Cerebellar cortex (tissue), 1 donor: ENCODE measurements around the gene CFAP45.

Experiments
- DNase-seq: peaks from one replicate; pipeline ENCODE4 v3.0.0-alpha.2; 2015; ENCODE audit warnings: low spot score

Gene CFAP45

DNA sequence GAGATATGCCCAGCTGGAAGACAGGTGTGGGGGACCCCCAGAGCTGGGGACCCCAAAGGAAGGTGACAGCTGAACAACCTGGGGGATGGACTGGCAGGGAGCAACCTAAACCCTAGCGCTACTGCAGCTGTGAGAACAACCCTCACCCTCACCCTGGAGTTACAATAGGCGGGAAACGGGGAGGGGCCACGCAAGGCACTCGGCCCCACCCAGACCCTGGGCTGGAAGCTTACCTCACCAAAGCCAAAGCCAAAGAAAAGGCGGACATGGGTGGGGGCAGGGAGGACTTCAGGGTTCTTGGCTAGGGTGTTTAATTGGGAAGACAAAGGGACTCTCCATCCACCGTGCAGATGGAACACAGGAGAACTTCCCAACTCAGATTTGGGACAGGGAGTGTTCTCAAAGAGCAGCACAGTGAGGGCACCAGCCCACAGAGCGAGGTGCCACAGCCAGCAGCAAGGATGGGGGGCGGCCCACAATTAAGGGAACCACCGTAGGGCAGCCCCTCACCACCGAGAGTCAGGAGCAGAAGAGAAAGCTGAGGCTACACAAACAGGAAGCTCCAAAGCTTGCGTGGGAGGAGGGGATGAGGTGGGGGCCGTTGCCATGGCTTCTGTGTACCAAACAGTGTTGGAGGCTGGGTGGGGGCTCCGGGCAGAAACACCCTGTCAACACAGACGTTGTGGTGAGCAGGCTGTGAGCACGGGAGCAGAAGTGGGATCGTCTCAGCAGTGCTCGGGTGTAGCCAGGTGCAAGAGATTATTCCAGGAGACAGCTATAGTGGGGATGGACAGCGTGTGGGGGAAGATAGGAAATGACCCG is 23.4 kb upstream of the CFAP45 start:
- no peak for DNase-seq

DNA sequence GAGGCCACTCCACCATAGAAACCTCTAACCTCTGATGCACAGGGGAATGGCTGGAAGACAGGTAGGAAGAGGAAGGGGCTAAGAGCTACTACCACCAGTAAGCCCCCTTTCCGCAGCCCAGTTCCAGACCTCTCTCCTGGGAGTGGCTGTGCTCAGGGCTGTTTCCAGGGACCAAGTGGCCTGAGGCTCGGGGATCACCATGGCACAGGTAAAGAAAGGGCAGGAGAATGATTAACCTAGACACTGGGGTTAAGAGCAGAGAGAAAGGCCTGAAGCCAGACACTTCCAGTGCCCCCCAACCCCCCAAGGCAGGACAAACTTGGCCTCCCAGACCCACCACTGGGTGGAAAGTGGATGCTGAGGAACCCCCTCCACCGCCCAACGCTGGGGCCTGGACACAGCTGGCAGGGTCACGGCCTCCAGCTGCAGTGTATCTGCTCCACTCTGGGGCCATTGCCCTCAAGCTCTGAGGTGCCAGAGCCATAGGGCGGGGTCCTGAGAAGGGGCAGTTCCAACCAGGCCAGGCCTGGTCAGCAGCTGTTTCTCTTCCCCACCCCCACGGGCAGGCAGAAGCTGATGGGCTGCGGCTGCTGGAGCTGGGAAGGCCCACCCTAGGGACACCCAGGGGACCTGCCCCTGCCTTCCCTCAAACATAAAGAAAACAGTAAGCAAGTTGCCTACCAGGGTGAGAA is 22.7 kb upstream of the CFAP45 start:
- no peak for DNase-seq

DNA sequence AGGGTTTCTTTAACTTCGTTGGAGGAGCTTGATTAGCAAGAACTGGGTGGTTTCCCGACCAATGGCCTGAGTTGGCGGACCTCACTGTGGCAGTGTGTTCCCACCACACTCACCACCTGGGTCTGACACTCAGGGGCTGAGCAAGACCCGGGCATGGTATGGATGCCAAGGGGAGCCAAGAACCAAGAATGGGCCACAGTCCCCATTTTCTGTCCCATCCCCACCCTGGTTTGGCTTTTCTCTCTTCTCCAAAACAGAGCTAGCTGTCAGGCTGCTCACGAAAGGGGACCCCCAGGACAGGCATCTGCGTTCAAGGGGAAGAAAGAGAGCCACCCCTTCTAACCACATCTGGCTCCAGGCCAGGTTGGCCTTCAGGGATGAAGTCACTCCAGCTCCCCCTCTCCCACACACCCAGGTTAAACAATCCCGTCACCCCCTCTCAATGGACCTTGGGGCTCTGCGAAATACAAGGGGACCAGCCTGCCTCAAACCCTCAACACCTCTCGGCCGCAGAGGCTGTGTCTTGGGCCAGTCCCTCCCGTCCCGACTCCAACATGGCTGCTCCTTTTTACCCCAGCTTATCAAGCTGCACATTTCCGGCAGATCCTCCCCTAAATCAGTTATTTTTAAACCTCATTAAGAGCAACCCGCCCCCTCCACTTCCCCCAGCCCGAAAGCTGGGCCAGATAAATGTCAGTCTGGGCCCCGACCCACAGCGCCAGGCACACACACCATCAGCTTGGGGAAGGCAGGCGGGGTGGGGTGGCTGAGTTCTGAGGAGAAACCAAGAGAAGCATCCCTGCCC is 21.9 kb upstream of the CFAP45 start:
- DNase-seq = no peak

- no peak for DNase-seq
These were observed 21.3 kb upstream of the CFAP45 start for GRCh38 chr1:159921251-159921650.

GRCh38 chr1:159920651-159921050 is 20.7 kb upstream of the CFAP45 start:
- no peak for DNase-seq

DNA sequence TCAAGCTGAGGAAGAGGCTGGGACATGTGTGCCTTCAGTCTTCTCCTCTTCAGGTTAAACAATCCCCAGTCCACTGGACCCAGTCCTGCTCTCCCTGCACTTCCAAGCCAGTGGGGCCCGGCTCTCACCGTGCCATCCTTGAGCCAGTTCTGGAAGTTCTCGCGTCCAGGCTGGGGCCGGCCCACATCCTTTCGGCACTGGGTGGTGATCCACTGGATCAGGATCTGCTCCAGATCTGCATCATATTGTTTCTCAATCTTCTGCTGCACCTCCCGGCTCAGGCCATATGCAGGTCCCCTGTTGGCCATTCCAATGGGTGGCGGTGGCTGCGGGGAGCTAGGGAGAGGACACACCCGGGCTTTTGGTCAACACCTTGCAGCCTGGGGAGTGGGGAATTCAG is 20.2 kb upstream of the CFAP45 start:
- no peak for DNase-seq

GRCh38 chr1:159919236-159919865 is 19.4 kb upstream of the CFAP45 start:
- no peak for DNase-seq

DNA sequence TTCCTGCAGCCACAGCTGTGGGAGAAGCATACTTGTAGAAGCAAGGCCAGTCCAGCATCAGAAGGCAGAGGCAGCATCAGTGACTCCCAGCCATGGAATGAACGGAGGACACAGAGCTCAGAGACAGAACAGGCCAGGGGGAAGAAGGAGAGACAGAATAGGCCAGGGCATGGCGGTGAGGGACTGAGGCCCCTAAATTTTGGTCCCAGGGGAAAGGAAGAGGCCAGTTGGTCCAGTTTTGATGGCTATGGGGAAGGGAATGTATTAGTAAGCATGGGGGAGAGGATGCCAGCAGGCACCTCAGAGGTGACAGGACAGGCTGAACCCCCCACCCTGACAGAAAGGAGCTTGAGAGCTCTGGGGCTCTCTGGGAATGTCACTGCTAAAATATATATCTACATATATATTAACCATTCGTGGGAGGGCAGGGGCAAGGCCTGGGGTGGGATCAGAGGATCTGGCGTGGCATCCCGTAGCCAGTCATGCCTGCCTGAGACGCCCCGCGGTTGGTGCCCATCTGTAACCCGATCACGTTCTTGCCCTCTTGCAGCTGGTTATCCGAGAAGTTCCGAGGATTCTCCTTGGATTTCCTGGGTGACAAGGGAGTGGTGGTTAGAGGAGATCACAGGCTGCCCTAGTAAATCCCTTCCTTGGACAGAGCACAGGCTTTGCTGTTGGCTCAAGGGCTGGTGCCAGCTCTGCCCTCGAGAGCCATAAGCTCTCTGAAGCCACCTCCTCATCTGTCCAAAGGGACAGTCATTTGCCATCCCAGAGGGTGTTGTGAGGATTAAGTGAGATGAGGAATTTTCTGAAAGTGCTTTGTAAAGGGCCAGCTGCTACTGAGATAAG is 18.6 kb upstream of the CFAP45 start:
- no peak for DNase-seq

DNA sequence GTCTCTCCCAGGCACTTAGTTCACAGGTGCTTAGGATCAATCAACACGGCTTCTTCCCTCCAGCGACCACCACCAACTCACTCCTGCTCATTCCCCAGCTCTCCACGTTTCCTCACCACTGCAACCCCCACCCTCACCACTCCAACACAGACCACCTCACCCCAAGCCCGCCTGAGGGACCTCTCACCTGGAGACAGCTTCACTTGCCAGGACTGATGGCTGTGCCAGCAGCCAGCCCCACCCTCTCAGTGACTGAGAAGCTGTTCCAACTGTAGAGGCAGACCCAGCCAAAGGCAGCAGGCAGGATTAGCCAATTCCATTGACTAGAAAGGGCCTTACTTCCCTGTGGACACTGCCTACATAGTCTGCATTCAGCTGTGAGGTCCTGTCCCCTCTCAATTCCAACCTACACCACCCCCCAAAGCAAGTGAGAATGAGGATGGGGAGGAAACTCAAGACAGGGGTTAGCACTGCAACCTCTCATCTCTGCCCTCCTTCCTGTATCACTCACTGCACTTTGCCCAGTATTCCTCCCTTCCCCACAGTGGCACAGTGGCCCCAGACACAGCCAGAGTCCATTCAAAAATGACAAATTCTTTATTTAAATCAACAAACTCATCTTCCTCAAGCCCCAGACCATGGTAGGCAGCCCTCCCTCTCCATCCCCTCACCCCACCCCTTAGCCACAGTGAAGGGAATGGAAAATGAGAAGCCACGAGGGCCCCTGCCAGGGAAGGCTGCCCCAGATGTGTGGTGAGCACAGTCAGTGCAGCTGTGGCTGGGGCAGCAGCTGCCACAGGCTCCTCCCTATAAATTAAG is 17.8 kb upstream of the CFAP45 start:
- DNase-seq = no peak

DNA sequence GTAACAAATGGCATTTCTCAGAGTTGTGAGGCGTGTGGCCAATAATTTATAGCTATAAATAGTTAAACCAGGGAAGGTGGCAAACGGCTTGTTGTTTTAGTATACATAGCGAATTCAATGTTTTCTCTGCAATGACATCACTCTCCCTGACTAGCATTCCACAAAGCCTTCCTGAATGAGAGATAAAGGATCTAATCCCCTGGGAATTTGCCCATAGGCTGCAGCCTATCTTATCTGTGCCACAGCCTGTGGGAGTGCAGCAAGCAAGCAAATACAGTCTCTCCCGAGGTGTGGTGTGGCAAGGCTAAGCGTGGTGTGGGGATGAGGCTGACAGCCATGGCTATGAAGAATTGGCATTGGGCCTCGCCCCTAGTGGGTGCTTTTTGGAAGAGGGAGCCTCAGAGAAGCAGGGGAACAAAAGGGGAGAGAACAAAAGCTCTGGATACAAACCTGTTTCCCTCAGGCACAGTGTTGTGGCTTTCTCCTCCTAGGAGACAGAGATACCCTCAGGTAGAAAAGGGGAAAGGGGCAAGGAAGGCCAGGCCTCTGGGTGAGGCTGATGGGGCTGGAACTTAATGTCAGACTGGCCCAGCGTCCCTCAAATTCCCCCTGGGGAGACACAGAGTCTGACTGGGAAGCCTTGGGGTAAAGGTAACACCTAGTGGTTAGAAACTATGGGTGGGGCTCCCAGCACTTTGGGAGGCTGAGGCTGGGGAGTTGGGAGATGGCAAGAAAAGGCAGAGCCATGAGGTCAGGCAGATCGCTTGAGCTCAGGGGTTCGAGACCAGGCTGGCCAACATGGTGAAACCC is 16.5 kb upstream of the CFAP45 start:
- peak; percentile 22 for DNase-seq

DNA sequence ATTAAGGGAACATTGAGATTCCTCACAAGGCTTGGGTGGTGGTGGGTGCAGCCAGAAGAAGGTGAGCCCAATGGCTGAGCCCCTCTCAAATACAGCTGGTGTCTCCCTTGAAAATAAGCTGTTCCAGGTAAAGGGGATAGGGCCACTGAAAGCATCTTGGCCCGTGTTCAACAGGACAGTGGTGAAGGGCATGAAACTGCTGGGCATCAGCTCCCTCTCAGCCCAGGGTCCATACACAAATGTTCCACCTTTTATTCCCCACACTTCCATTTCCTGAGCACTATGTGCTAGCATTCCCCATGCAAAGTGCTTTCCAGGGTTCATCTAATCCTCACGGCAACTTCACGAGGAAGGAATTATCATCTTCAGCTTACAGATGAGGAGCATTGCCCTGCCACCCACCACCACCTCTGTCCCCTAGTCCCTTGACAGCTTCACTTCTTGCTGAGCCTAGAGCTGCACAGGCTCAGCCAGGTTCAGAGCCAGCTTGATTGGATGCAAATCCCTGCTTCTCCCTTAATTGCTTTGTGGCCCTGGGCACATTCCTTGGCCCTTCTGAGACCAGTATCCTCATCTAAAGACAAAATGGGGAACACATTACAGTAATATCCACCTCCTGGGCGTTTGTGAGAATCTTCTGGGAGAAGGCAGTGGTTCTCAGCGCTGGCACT is 15.7 kb upstream of the CFAP45 start:
- DNase-seq = no peak

DNA sequence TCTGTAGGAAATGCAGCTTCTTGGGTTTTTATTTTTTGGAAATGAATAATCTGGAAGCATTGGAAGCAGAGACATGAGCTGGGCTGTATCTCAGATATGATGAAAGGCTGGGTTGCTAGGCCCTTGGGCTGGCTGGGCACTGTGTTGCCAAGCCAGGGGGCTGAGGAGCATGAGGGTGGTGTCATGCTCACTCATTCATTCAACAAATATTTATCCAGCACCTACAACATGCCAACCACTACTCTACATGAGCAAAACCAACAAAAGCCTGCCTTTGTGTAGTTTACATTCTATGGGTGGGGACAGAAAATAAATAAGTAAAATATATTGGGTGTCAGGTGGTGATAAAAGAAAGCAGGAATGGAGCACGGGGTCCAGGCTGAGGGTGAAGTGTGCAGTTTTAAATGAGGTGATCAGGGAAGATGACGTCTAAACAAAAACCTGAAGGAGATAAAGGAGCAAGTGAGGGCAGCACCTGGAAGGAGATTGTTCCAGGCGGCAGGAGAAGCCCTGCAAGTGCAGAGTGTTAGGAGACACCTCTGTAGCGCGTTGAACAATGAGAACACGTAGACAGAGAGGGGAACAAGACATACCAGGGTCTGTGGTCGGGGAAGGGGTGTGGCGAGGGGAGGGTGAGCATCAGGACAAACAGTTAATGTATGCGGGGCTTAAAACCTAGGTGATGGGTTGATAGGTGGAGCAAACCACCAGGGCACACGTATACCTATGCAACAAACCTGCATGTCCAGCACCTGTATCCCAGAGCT is 14.5 kb upstream of the CFAP45 start:
- no peak for DNase-seq

DNA sequence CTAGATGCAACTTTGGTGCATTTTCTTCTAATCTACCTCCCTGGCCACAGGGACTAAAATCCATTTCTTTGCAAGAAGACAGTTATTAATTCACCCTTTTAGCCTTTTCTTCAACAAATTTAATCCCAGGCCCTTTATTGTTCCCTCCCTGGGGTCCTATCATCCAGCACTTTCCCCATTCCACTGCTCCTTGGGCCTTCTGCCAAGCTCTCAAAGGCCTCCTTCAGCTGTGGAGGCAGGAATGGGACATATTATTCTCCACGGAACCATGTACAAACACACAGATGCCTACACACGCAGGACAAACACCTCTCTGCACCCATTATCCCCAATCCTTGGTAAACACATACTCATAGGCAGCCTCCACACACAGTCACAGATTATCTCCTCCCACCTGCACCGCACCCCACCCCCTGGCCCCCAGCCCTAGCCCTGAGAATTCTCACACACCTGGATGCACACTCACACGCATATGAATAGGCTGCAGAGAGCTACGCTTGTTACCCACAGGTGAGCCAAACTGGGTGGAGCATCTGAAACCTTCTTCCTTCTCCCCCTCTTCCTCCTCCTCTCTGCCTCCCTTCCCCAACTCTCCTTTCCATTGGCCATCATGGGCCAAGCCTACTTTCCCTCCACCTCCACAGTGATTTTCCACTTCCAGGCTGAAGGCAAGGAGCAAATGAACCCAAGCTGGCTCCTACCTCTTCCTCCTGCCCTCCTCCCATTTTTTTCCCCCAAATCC is 13.7 kb upstream of the CFAP45 start:
- DNase-seq = no peak

GRCh38 chr1:159911326-159912070 is 11.5 kb upstream of the CFAP45 start:
- no peak for DNase-seq

- no peak for DNase-seq
These were observed 8.3 kb upstream of the CFAP45 start for GRCh38 chr1:159908031-159908940.

DNA sequence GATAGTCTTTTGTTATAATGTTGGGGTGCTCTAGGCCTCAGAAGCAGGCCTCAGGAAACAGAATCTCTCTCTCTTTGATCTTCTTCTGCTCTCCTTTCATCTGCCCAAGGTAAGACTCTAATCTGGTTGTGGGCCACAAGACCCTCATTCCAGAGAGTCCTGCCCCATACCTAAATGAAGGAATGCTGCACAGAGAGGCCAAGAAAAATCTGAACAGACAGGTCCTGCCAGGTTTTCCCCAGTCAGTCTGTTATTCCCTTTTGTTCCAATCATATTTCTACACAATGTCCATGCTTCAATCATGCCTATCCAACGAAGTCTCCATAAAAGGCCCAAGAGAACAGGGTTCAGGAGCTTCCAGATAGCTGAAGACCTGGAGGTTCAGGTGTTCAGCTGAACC is 7.0 kb upstream of the CFAP45 start:
- DNase-seq = no peak
